IMR-90 (cell line): ENCODE results near the gene MOB1A. TPM values are rescaled to one million over a fixed set of nuclear protein-coding genes. Genes with fewer than 3 reads are reported as not detected.

Source experiments
- ATAC-seq: fragments of 200-7000 bp; cut with Tn5 transposase; 2 replicates; pipeline ENCODE4 v1.9.1; 2020; ENCODE audit warnings: low read depth, mild to moderate bottlenecking, moderate library complexity
- BruUV-seq: library from RNA; stranded (reverse); fragments of 400-500 nt; replicated peaks from 2 replicates; lab custom pipeline; 2021; lab: Mats Ljungman, UMichigan
- CTCF ChIA-PET: fragments of 300-600 bp; formaldehyde crosslinking; extraction: SDS; loops from one replicate; lab custom pipeline; 2021; ENCODE audit warnings: antibody characterized with exemption; lab: Yijun Ruan, JAX
- POLR2A ChIA-PET: fragments of 300-600 bp; sonication (Branson Sonifier 250); formaldehyde crosslinking; loops from one replicate; lab custom pipeline; 2022; ENCODE audit warnings: antibody characterized with exemption; ENCODE audit not compliant: unreplicated experiment; lab: Charles Lee
- DNase-seq: peaks from one replicate; pipeline ENCODE4 v3.0.0; 2013
- H2AFZ ChIP-seq: replicated peaks from 2 replicates; pipeline ENCODE3; 2013; ENCODE audit warnings: low read length, mild to moderate bottlenecking; ENCODE audit not compliant: poor library complexity
- H2AK5ac ChIP-seq: 2 replicates; pipeline ENCODE4 v1.6.1; 2013; ENCODE audit warnings: low read depth, low read length, inconsistent platforms
- H2AK9ac ChIP-seq: replicated peaks from 2 replicates; pipeline ENCODE3; 2013; ENCODE audit warnings: mild to moderate bottlenecking, low read depth, low read length, moderate library complexity; ENCODE audit not compliant: poor library complexity
- H2BK120ac ChIP-seq: 2 replicates; pipeline ENCODE4 v1.6.1; 2013; ENCODE audit warnings: low read depth, low read length, inconsistent platforms
- H2BK15ac ChIP-seq: 3 replicates; pipeline ENCODE4 v1.6.1; 2013; ENCODE audit warnings: low read depth, low read length, inconsistent platforms
- H2BK20ac ChIP-seq: 2 replicates; pipeline ENCODE4 v1.6.1; 2013; ENCODE audit warnings: low read depth, mild to moderate bottlenecking, inconsistent platforms, low read length, moderate library complexity
- H2BK5ac ChIP-seq: 2 replicates; pipeline ENCODE4 v1.6.1; 2013; ENCODE audit warnings: mild to moderate bottlenecking, low read depth, low read length, inconsistent platforms; ENCODE audit not compliant: poor library complexity, severe bottlenecking
- H3K14ac ChIP-seq: replicated peaks from 2 replicates; pipeline ENCODE4 v1.6.1; 2013; ENCODE audit warnings: low read depth, low read length, inconsistent platforms
- H3K18ac ChIP-seq: 2 replicates; pipeline ENCODE4 v1.6.1; 2013; ENCODE audit warnings: low read depth, low read length, control low read depth
- H3K23ac ChIP-seq: 2 replicates; pipeline ENCODE4 v1.6.1; 2013; ENCODE audit warnings: low read depth, low read length, inconsistent platforms
- H3K27ac ChIP-seq: 2 replicates; pipeline ENCODE4 v1.5.1; 2013; ENCODE audit warnings: mild to moderate bottlenecking, control low read depth, low read length; ENCODE audit not compliant: insufficient read depth
- H3K27me3 ChIP-seq: 2 replicates; pipeline ENCODE4 v1.6.1; 2013; ENCODE audit warnings: low read length; ENCODE audit not compliant: control insufficient read depth, insufficient read depth
- H3K36me3 ChIP-seq: 2 replicates; pipeline ENCODE4 v1.6.1; 2013; ENCODE audit warnings: low read length, mixed read lengths; ENCODE audit not compliant: control insufficient read depth, insufficient read depth
- H3K4ac ChIP-seq: 2 replicates; pipeline ENCODE4 v1.6.1; 2013; ENCODE audit warnings: low read depth, low read length, inconsistent platforms
- H3K4me1 ChIP-seq: 2 replicates; pipeline ENCODE4 v1.6.1; 2013; ENCODE audit warnings: low read length, mixed read lengths; ENCODE audit not compliant: control insufficient read depth, insufficient read depth
- H3K4me2 ChIP-seq: 2 replicates; pipeline ENCODE4 v1.6.1; 2013; ENCODE audit warnings: low read depth, mild to moderate bottlenecking, control low read depth, low read length, moderate library complexity
- H3K4me3 ChIP-seq: 2 replicates; pipeline ENCODE4 v1.5.1; 2013; ENCODE audit warnings: low read depth, mild to moderate bottlenecking, control low read depth, low read length, moderate library complexity; ENCODE audit not compliant: insufficient read depth
- H3K56ac ChIP-seq: 2 replicates; pipeline ENCODE4 v1.6.1; 2013; ENCODE audit warnings: low read length, inconsistent platforms; ENCODE audit not compliant: insufficient read depth; ENCODE audit errors: extremely low read depth
- H3K79me1 ChIP-seq, 2 experiments: 2 replicates each; pipeline ENCODE4 v1.6.1; 2013; ENCODE audit warnings: low read length in 2 of 2, inconsistent platforms in 1 of 2, low read depth in 1 of 2
- H3K9ac ChIP-seq: 2 replicates; pipeline ENCODE4 v1.6.1; 2013; ENCODE audit warnings: low read depth, low read length, control low read depth
- H3K9me1 ChIP-seq: 2 replicates; pipeline ENCODE4 v1.6.1; 2013; ENCODE audit warnings: low read length, inconsistent platforms; ENCODE audit not compliant: insufficient read depth
- H3K9me3 ChIP-seq: 2 replicates; pipeline ENCODE4 v1.6.1; 2013; ENCODE audit warnings: low read length; ENCODE audit not compliant: control insufficient read depth, insufficient read depth
- H4K20me1 ChIP-seq: 2 replicates; pipeline ENCODE4 v1.6.1; 2013; ENCODE audit warnings: low read length, inconsistent platforms; ENCODE audit not compliant: insufficient read depth
- H4K5ac ChIP-seq: 2 replicates; pipeline ENCODE4 v1.6.1; 2013; ENCODE audit warnings: mild to moderate bottlenecking, low read depth, low read length, control low read depth
- H4K8ac ChIP-seq, 2 experiments: 2 replicates each; pipeline ENCODE4 v1.6.1; 2013; ENCODE audit warnings: low read depth in 2 of 2, low read length in 2 of 2, control low read depth in 1 of 2, inconsistent platforms in 1 of 2
- H4K91ac ChIP-seq: 2 replicates; pipeline ENCODE4 v1.6.1; 2013; ENCODE audit warnings: low read depth, low read length, inconsistent platforms; ENCODE audit not compliant: insufficient read depth
- BHLHE40 ChIP-seq: fragments of 150-350 bp; IDR thresholded peaks from 2 replicates; pipeline ENCODE4 v1.6.1; 2016; ENCODE audit warnings: mild to moderate bottlenecking, low read depth, low read length
- CEBPB ChIP-seq: IDR thresholded peaks from 2 replicates; pipeline ENCODE4 v1.6.1; 2012; ENCODE audit warnings: low read depth, low read length, improper control_type of control experiment
- CHD1 ChIP-seq: IDR thresholded peaks from 2 replicates; pipeline ENCODE4 v1.6.1; 2012; ENCODE audit warnings: low read depth, low read length, improper control_type of control experiment
- FOS ChIP-seq: fragments of 150-350 bp; IDR thresholded peaks from 2 replicates; pipeline ENCODE4 v1.6.1; 2016; ENCODE audit warnings: low read depth, low read length
- MAFK ChIP-seq: IDR thresholded peaks from 2 replicates; pipeline ENCODE4 v1.6.1; 2012; ENCODE audit warnings: low read depth, low read length, improper control_type of control experiment
- MAZ ChIP-seq: IDR thresholded peaks from 2 replicates; pipeline ENCODE4 v1.6.1; 2012; ENCODE audit warnings: low read depth, mild to moderate bottlenecking, low read length, improper control_type of control experiment, moderate library complexity, borderline replicate concordance
- MXI1 ChIP-seq: IDR thresholded peaks from 2 replicates; pipeline ENCODE4 v1.6.1; 2012; ENCODE audit warnings: low read depth, mild to moderate bottlenecking, low read length, moderate library complexity, borderline replicate concordance
- NFE2L2 ChIP-seq: fragments of 150-350 bp; IDR thresholded peaks from 2 replicates; pipeline ENCODE4 v1.6.1; 2016; ENCODE audit warnings: low read depth, mild to moderate bottlenecking, low read length
- POLR2A ChIP-seq: IDR thresholded peaks from 2 replicates; pipeline ENCODE4 v1.6.1; 2012; ENCODE audit warnings: mild to moderate bottlenecking, low read depth, low read length
- RAD21 ChIP-seq: IDR thresholded peaks from 2 replicates; pipeline ENCODE4 v1.6.1; 2012; ENCODE audit warnings: low read length, improper control_type of control experiment
- RCOR1 ChIP-seq: IDR thresholded peaks from 2 replicates; pipeline ENCODE4 v1.6.1; 2012; ENCODE audit warnings: mild to moderate bottlenecking, low read length, improper control_type of control experiment; ENCODE audit not compliant: insufficient replicate concordance
- RFX5 ChIP-seq: IDR thresholded peaks from 2 replicates; pipeline ENCODE4 v1.8.0; 2012; ENCODE audit warnings: low read depth, mild to moderate bottlenecking, low read length, moderate library complexity
- SMC3 ChIP-seq: fragments of 150-350 bp; IDR thresholded peaks from 2 replicates; pipeline ENCODE4 v1.6.1; 2016; ENCODE audit warnings: low read depth, mild to moderate bottlenecking, antibody characterized with exemption, low read length, moderate library complexity
- WGBS, 2 experiments: methylation state at CpG; one replicate each; pipeline versions ENCODE4 v1.1.5 to v1.1.7; 2013; ENCODE audit warnings: missing lambda C conversion rate in 2 of 2; ENCODE audit not compliant: insufficient read length in 1 of 2; ENCODE audit errors: extremely low coverage in 2 of 2; 5-methylcytosine and 5-hydroxymethylcytosine counted together
- dilution Hi-C: fragments of 300-500 bp; cut with HindIII; formaldehyde crosslinking; loops from one replicate; pipeline ENCODE4 v1.14.3; 2018; ENCODE audit warnings: low sequenced_read_pairs; ENCODE audit not compliant: unreplicated experiment
- in situ Hi-C: fragments of 300-500 bp; cut with MboI; formaldehyde crosslinking; loops from 3 replicates; pipeline ENCODE4 v1.14.3; 2019; ENCODE audit warnings: low sequenced_read_pairs, inconsistent platforms, mixed read lengths
- intact Hi-C: fragments of 100-400 bp; cut with micrococcal nuclease; formaldehyde crosslinking; loops from 2 replicates; pipeline ENCODE4 v1.10.0; 2022
- polyA plus RNA-seq, 3 experiments: library from polyadenylated mRNA; depleted of rRNA; stranded (reverse); fragments of >200 nt; gene quantifications; 2 replicates each; pipeline ENCODE4 v1.2.3, GENCODE V29; 2012; ENCODE audit warnings: low replicate concordance in 1 of 3
- total RNA-seq: library from RNA; depleted of rRNA; stranded (reverse); fragments of >200 nt; gene quantifications from 2 replicates; pipeline ENCODE4 v1.2.3, GENCODE V29; 2012
- TF ChIP-seq, protein P1 (sequence below): fragments of 150-350 bp; IDR thresholded peaks from 2 replicates; pipeline ENCODE4 v1.6.1; 2016; ENCODE audit warnings: low read depth, mild to moderate bottlenecking, low read length, moderate library complexity, borderline replicate concordance
- TF ChIP-seq, protein P2 (sequence below): fragments of 150-350 bp; IDR thresholded peaks from 2 replicates; pipeline ENCODE4 v1.6.1; 2017; ENCODE audit warnings: mild to moderate bottlenecking, antibody characterized with exemption, low read length, low read depth
- TF ChIP-seq, protein P3 (sequence below): conservative IDR thresholded peaks from 2 replicates; pipeline ENCODE4 v1.5.1; 2012; ENCODE audit warnings: mild to moderate bottlenecking, low read depth, low read length, improper control_type of control experiment

MOB1A gene
- total and polyA plus RNA-seq, 2 of the 4 experiments (the other 2 are of a cell fraction), result 21.0 to 60.8 TPM

DNA sequence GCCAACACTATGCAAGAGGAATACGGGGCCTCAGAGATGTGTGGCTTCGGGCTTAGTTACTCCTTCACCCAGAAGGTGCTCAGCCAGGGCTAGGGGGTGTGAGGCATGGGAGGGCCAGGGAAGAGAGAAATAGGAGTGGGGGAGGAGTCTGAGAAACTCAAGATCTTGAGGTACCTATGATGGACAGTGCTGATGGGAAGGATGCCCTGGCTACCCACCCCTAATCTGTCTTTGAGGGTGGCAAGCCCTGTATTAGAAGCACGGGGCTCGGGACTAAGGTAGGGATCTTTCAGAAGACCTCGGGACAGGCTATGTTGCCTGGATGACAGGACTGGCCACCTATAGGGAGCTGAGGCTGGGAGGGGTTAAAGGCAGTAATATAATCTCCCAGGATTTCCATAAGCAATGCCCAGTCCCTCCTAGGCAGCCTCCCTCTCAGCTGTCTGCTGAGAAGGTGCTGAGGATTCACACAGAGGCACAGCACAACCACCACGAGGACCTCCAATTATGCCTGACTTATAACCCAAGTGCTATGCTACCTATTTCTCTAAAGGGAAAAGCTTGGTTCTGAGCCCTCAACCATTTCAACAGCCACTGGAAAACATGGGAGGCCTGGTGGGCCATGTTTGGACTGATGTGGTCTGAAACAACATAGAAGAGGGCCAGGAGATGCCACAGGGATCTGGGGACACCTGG lies 43.1 kb upstream of the MOB1A start:
- BruUV-seq, result no TSS peak
- dilution Hi-C loops, result no loop called here

More for the DNA sequence above, 43.1 kb upstream of the MOB1A start:
- Histone ChIP-seq H2AK5ac (no peak overlapping the region), H3K4me2 (no peak overlapping the region), H2AK9ac (no peak overlapping the region), H4K20me1 (peaks cover 17% of the 10 kb centered on the region), H4K8ac (no peak overlapping the region), H3K36me3 (peaks cover 11% of the 10 kb centered on the region), H3K23ac (no peak overlapping the region), H3K27ac (no peak overlapping the region), H3K4ac (no peak overlapping the region), H3K18ac (no peak overlapping the region), H2AFZ (no peak overlapping the region), H2BK20ac (no peak overlapping the region), H3K9me3 (no peaks in the 10 kb centered on the region), H2BK5ac (no peak overlapping the region), H3K79me1 (peaks cover 0 to 13% of the 10 kb centered on the region in 2 experiments; a peak in 2 of 4 replicates), H4K91ac (no peak overlapping the region), H3K27me3 (no peaks in the 10 kb centered on the region), H4K5ac (no peak overlapping the region), H3K4me1 (peaks cover 2% of the 10 kb centered on the region; the same call in 1 of the 2 replicates), H3K9ac (no peak overlapping the region), H3K14ac (no peak overlapping the region), H2BK15ac (no peak overlapping the region), H2BK120ac (no peak overlapping the region), H3K4me3 (no peak overlapping the region), H3K9me1 (peaks cover 7% of the 10 kb centered on the region; the same call in 1 of the 2 replicates), H3K56ac (no peak overlapping the region)
- DNase-seq, result no peak
- ATAC-seq, result no peak
- in situ Hi-C loops, result no loop called here
- intact Hi-C loops, result no loop called here
- no peak for TF ChIP-seq SMC3
- TF ChIP-seq RCOR1, result no peak
- no peak for TF ChIP-seq NFE2L2
- no peak for TF ChIP-seq RAD21
- TF ChIP-seq MXI1, result no peak
- TF ChIP-seq FOS, result no peak
- TF ChIP-seq BHLHE40, result no peak
- no peak for TF ChIP-seq POLR2A
- no peak for TF ChIP-seq RFX5
- TF ChIP-seq CHD1, result no peak
- no peak for TF ChIP-seq CEBPB
- TF ChIP-seq, protein P1, sequence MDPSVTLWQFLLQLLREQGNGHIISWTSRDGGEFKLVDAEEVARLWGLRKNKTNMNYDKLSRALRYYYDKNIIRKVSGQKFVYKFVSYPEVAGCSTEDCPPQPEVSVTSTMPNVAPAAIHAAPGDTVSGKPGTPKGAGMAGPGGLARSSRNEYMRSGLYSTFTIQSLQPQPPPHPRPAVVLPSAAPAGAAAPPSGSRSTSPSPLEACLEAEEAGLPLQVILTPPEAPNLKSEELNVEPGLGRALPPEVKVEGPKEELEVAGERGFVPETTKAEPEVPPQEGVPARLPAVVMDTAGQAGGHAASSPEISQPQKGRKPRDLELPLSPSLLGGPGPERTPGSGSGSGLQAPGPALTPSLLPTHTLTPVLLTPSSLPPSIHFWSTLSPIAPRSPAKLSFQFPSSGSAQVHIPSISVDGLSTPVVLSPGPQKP, result no peak
- TF ChIP-seq, protein P2, sequence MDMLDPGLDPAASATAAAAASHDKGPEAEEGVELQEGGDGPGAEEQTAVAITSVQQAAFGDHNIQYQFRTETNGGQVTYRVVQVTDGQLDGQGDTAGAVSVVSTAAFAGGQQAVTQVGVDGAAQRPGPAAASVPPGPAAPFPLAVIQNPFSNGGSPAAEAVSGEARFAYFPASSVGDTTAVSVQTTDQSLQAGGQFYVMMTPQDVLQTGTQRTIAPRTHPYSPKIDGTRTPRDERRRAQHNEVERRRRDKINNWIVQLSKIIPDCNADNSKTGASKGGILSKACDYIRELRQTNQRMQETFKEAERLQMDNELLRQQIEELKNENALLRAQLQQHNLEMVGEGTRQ, result no peak
- TF ChIP-seq, protein P3, sequence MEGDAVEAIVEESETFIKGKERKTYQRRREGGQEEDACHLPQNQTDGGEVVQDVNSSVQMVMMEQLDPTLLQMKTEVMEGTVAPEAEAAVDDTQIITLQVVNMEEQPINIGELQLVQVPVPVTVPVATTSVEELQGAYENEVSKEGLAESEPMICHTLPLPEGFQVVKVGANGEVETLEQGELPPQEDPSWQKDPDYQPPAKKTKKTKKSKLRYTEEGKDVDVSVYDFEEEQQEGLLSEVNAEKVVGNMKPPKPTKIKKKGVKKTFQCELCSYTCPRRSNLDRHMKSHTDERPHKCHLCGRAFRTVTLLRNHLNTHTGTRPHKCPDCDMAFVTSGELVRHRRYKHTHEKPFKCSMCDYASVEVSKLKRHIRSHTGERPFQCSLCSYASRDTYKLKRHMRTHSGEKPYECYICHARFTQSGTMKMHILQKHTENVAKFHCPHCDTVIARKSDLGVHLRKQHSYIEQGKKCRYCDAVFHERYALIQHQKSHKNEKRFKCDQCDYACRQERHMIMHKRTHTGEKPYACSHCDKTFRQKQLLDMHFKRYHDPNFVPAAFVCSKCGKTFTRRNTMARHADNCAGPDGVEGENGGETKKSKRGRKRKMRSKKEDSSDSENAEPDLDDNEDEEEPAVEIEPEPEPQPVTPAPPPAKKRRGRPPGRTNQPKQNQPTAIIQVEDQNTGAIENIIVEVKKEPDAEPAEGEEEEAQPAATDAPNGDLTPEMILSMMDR, result no peak
- TF ChIP-seq MAFK, result no peak
- no peak for TF ChIP-seq MAZ
- no CpG with 5 or more reads among the region's 6 CpGs for WGBS, 2 experiments
- POLR2A ChIA-PET, result no interaction called here
- CTCF ChIA-PET, result no interaction called here
